HepG2 (cell line): Measurements from ENCODE around the gene TBC1D22A. TPM values are rescaled to one million over a fixed set of nuclear protein-coding genes. Genes with fewer than 3 reads are reported as not detected.

Experiments used
- ATAC-seq: fragments of 200-7000 bp; cut with Tn5 transposase; 3 replicates; pipeline ENCODE4 v1.9.1; 2020; ENCODE audit warnings: mild to moderate bottlenecking, moderate library complexity
- BruUV-seq: library from RNA; stranded (reverse); fragments of 400-500 nt; replicated peaks from 2 replicates; lab custom pipeline; 2021; lab: Mats Ljungman, UMichigan
- CTCF ChIA-PET: fragments of 300-600 bp; formaldehyde crosslinking; extraction: SDS; loops from one replicate; lab custom pipeline; 2021; ENCODE audit warnings: low total read pairs, inconsistent platforms, low intra/inter-chr PET ratio; lab: Yijun Ruan, JAX
- POLR2A ChIA-PET: fragments of 350-600 bp; sonication (Branson Sonifier 250); formaldehyde crosslinking; loops from one replicate; lab custom pipeline; 2020; ENCODE audit warnings: antibody characterized with exemption, inconsistent platforms; lab: Yijun Ruan, JAX
- DNase-seq: peaks from one replicate; pipeline ENCODE4 v3.0.0-alpha.2; 2015; ENCODE audit warnings: low spot score
- FAIRE-seq: peaks from 3 replicates; lab custom pipeline; 2011; peaks lifted over from hg19 to GRCh38; lab: Jason Lieb, UNC
- H2AFZ ChIP-seq: one replicate; pipeline ENCODE4 v1.6.1; 2011; ENCODE audit warnings: low read length, inconsistent platforms
- H3K27ac ChIP-seq: fragments of 300-600 bp; 3 replicates; pipeline ENCODE4 v1.8.0; 2011; ENCODE audit warnings: mixed run types, mild to moderate bottlenecking, mixed read lengths, low read length, inconsistent platforms; ENCODE audit not compliant: insufficient read depth; ENCODE audit errors: extremely low read length
- H3K27me3 ChIP-seq, 2 experiments: fragments of 200-600 bp in 1 of 2; 2 replicates in 1 of 2; 3 replicates in 1 of 2; pipeline versions ENCODE4 v1.6.0 to v1.8.0; 2011; ENCODE audit warnings: low read length in 2 of 2, mild to moderate bottlenecking in 2 of 2, moderate library complexity in 2 of 2, inconsistent platforms in 1 of 2; ENCODE audit not compliant: insufficient read depth in 2 of 2, control insufficient read depth in 1 of 2
- H3K36me3 ChIP-seq, 2 experiments: fragments of 200-600 bp in 1 of 2; replicated peaks in 1 of 2; 2 replicates in 1 of 2; 3 replicates in 1 of 2; pipeline versions ENCODE4 v1.5.1 to v1.8.0; 2011; ENCODE audit warnings: low read length in 2 of 2, inconsistent platforms in 1 of 2; ENCODE audit not compliant: insufficient read depth in 2 of 2, control insufficient read depth in 1 of 2
- H3K4me1 ChIP-seq: 2 replicates; pipeline ENCODE4 v1.5.1; 2012; ENCODE audit warnings: low read length, inconsistent platforms; ENCODE audit not compliant: insufficient read depth
- H3K4me2 ChIP-seq: 2 replicates; pipeline ENCODE4 v1.6.0; 2011; ENCODE audit warnings: low read depth, low read length, inconsistent platforms
- H3K4me3 ChIP-seq, 3 experiments: fragments of 200-600 bp in 1 of 3; sonication (generic), shearing (Covaris generic) in 1 of 3; replicated peaks in 1 of 3; 2 replicates each; pipeline ENCODE4 v1.5.1; 2011 to 2016; ENCODE audit warnings: low read length in 3 of 3, inconsistent platforms in 2 of 3, low read depth in 2 of 3, mild to moderate bottlenecking in 2 of 3, control low read depth in 1 of 3, mixed read lengths in 1 of 3; ENCODE audit not compliant: insufficient read depth in 1 of 3
- H3K79me2 ChIP-seq: one replicate; pipeline ENCODE4 v1.6.1; 2011; ENCODE audit warnings: low read length, inconsistent platforms; ENCODE audit not compliant: insufficient read depth
- H3K9ac ChIP-seq: 2 replicates; pipeline ENCODE4 v1.6.0; 2011; ENCODE audit warnings: mild to moderate bottlenecking, low read depth, low read length, inconsistent platforms; ENCODE audit not compliant: insufficient read depth
- H3K9me3 ChIP-seq: 2 replicates; pipeline ENCODE4 v1.5.1; 2012; ENCODE audit warnings: mild to moderate bottlenecking, low read length
- H4K20me1 ChIP-seq: 2 replicates; pipeline ENCODE4 v1.6.0; 2011; ENCODE audit warnings: inconsistent platforms, mild to moderate bottlenecking, low read length, moderate library complexity; ENCODE audit not compliant: insufficient read depth
- ZNF121 ChIP-seq: sonication (generic); formaldehyde crosslinking; IDR thresholded peaks from 2 replicates; pipeline ENCODE4 v1.5.0; 2020; ENCODE audit warnings: mild to moderate bottlenecking, missing genetic modification reagents
- ZNF207 ChIP-seq: fragments of 450-650 bp; IDR thresholded peaks from 2 replicates; pipeline ENCODE4 v1.6.1; 2016; ENCODE audit warnings: antibody characterized with exemption, borderline replicate concordance
- ZNF317 ChIP-seq: sonication (generic); formaldehyde crosslinking; IDR thresholded peaks from 2 replicates; pipeline ENCODE4 v1.5.0; 2020; ENCODE audit warnings: mild to moderate bottlenecking, missing genetic modification reagents
- WGBS: methylation state at CpG from one replicate; pipeline ENCODE4 v1.1.6; 2017; ENCODE audit warnings: low lambda C conversion rate; 5-methylcytosine and 5-hydroxymethylcytosine counted together
- in situ Hi-C: cut with HindIII; loops from 2 replicates; pipeline ENCODE4 v1.10.0; 2017; ENCODE audit warnings: low pct_unique_long_range_greater_than_20kb; ENCODE audit not compliant: extremely low pct_ligation_motif_present
- intact Hi-C: fragments of 100-400 bp; cut with micrococcal nuclease; formaldehyde crosslinking; loops from one replicate; pipeline ENCODE4 v1.10.0; 2022; ENCODE audit not compliant: unreplicated experiment
- polyA plus RNA-seq, 8 experiments: library from polyadenylated mRNA; depleted of rRNA in 3 of 8; stranded (reverse) in 7 of 8; unstranded in 1 of 8; fragments of >200 nt; fragmentation: Illumina TruSeq in 4 of 8; extraction: Trizol in 4 of 8; gene quantifications; 2 replicates each; pipeline versions ENCODE4 v1.2.1 to v1.2.3, GENCODE V29; 2011 to 2016; ENCODE audit warnings: low read depth in 4 of 8, missing spikeins in 1 of 8, mixed read lengths in 1 of 8; ENCODE audit not compliant: insufficient read depth in 1 of 8
- total RNA-seq, 5 experiments: library from RNA; depleted of rRNA; stranded (reverse); fragments of >200 nt; fragmentation: Illumina TruSeq; extraction: Trizol; gene quantifications; 2 replicates each; pipeline ENCODE4 v1.2.3, GENCODE V29; 2016; ENCODE audit warnings: low read depth in 1 of 5
- TF ChIP-seq, protein P1 (sequence below): sonication (generic); formaldehyde crosslinking; IDR thresholded peaks from 2 replicates; pipeline ENCODE4 v1.8.0; 2022; ENCODE audit warnings: low read depth, missing genetic modification reagents
- TF ChIP-seq, protein P2 (sequence below): sonication (generic); formaldehyde crosslinking; IDR thresholded peaks from 2 replicates; pipeline ENCODE4 v1.4.0; 2020; ENCODE audit warnings: mild to moderate bottlenecking, missing genetic modification reagents

TBC1D22A gene
- total and polyA plus RNA-seq, 2 of the 13 experiments (the other 11 are each of a cell fraction or from before 2014, with no cell fraction given): 17.3 to 18.0 TPM

DNA sequence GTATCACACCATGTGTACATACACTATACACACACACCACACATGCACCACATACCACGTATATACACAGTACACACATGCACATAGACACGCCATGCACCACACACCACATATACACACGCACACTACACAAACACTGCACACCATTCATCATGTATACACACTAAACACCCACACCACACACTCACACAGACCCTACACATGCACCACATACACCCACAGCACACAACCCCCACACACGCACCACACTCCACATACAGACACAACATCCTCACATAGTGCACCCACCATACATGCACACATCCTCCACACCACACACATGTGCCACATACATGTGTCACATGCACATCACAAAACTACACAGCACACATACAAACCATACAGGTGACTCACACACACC is 397.1 kb downstream of the TBC1D22A start:
- no TSS peak for BruUV-seq
- no peaks in the 10 kb centered on the region for H3K27me3 ChIP-seq
- H3K79me2 ChIP-seq: no peaks in the 10 kb centered on the region
- peaks cover 22% of the 10 kb centered on the region for H3K4me1 ChIP-seq
- FAIRE-seq (no peak), ATAC-seq (no peak), DNase-seq (no peak)
- 99% methylated on average over 4 of the region's 4 CpGs for WGBS
- H4K20me1 ChIP-seq: no peaks in the 10 kb centered on the region
- H3K4me2 ChIP-seq: no peak overlapping the region
- no peak overlapping the region for H3K27ac ChIP-seq
- H3K9ac ChIP-seq: no peak overlapping the region
- H2AFZ ChIP-seq: no peak overlapping the region
- in situ Hi-C loops (no loop called here), intact Hi-C loops (no loop called here)
- ChIA-PET POLR2A (no interaction called here), CTCF (no interaction called here)
- H3K9me3 ChIP-seq: no peaks in the 10 kb centered on the region
- TF ChIP-seq, protein P1, sequence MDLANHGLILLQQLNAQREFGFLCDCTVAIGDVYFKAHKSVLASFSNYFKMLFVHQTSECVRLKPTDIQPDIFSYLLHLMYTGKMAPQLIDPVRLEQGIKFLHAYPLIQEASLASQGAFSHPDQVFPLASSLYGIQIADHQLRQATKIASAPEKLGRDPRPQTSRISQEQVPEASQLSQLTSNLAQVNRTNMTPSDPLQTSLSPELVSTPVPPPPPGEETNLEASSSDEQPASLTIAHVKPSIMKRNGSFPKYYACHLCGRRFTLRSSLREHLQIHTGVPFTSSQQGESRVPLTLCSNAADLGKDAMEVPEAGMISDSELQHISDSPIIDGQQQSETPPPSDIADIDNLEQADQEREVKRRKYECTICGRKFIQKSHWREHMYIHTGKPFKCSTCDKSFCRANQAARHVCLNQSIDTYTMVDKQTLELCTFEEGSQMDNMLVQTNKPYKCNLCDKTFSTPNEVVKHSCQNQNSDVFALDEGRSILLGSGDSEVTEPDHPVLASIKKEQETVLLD: no peak
- 0 out of 2 replicates have a peak, but pooled peaks have one; percentile 10 for TF ChIP-seq ZNF207
- peaks cover 5 to 9% of the 10 kb centered on the region in 2 experiments; a peak in 4 of 5 replicates for H3K36me3 ChIP-seq
- H3K4me3 ChIP-seq: no peak overlapping the region

DNA sequence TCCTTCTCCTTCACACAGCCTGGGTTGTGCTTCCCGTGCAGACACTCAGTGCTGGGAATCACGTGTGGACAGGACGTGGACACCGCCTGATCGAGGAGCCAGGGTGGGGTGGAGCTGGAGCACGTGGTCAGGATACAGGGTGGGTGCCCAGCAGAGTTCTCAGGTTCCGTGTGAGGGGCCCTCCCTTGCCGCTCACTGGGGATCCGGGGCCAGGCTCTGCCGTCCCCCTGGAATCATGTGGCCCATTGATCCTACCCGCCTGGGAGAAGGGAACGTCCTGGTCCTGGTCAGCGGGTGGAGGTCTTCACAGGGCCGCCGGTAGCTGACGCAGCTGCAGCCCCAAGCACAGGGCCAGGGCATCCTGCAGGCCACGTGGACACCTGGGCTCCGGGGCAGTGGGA is 397.7 kb downstream of the TBC1D22A start:
- H2AFZ ChIP-seq: no peak overlapping the region
- no peak overlapping the region for H3K9ac ChIP-seq
- 96% methylated on average over 7 of the region's 18 CpGs for WGBS
- no peak overlapping the region for H3K4me3 ChIP-seq
- FAIRE-seq (no peak), ATAC-seq (no peak), DNase-seq (no peak)
- no peaks in the 10 kb centered on the region for H3K79me2 ChIP-seq
- H4K20me1 ChIP-seq: no peaks in the 10 kb centered on the region
- no peaks in the 10 kb centered on the region for H3K9me3 ChIP-seq
- BruUV-seq: no TSS peak
- peaks cover 27% of the 10 kb centered on the region for H3K4me1 ChIP-seq
- H3K4me2 ChIP-seq: no peak overlapping the region
- CTCF ChIA-PET: no interaction called here
- intact Hi-C loops: no loop called here
- peaks cover 5 to 9% of the 10 kb centered on the region in 2 experiments; a peak in 4 of 5 replicates for H3K36me3 ChIP-seq
- in situ Hi-C loops: no loop called here
- POLR2A ChIA-PET: no interaction called here
- TF ChIP-seq, protein P2, sequence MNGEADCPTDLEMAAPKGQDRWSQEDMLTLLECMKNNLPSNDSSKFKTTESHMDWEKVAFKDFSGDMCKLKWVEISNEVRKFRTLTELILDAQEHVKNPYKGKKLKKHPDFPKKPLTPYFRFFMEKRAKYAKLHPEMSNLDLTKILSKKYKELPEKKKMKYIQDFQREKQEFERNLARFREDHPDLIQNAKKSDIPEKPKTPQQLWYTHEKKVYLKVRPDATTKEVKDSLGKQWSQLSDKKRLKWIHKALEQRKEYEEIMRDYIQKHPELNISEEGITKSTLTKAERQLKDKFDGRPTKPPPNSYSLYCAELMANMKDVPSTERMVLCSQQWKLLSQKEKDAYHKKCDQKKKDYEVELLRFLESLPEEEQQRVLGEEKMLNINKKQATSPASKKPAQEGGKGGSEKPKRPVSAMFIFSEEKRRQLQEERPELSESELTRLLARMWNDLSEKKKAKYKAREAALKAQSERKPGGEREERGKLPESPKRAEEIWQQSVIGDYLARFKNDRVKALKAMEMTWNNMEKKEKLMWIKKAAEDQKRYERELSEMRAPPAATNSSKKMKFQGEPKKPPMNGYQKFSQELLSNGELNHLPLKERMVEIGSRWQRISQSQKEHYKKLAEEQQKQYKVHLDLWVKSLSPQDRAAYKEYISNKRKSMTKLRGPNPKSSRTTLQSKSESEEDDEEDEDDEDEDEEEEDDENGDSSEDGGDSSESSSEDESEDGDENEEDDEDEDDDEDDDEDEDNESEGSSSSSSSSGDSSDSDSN: no peak
- no peak for TF ChIP-seq ZNF317 (CRISPR knock-in tag)
- TF ChIP-seq ZNF121 (CRISPR knock-in tag): no peak
- H3K27me3 ChIP-seq: no peaks in the 10 kb centered on the region
- no peak overlapping the region for H3K27ac ChIP-seq
